ENCODE results near the gene PSTPIP1.

PSTPIP1 gene

DNA sequence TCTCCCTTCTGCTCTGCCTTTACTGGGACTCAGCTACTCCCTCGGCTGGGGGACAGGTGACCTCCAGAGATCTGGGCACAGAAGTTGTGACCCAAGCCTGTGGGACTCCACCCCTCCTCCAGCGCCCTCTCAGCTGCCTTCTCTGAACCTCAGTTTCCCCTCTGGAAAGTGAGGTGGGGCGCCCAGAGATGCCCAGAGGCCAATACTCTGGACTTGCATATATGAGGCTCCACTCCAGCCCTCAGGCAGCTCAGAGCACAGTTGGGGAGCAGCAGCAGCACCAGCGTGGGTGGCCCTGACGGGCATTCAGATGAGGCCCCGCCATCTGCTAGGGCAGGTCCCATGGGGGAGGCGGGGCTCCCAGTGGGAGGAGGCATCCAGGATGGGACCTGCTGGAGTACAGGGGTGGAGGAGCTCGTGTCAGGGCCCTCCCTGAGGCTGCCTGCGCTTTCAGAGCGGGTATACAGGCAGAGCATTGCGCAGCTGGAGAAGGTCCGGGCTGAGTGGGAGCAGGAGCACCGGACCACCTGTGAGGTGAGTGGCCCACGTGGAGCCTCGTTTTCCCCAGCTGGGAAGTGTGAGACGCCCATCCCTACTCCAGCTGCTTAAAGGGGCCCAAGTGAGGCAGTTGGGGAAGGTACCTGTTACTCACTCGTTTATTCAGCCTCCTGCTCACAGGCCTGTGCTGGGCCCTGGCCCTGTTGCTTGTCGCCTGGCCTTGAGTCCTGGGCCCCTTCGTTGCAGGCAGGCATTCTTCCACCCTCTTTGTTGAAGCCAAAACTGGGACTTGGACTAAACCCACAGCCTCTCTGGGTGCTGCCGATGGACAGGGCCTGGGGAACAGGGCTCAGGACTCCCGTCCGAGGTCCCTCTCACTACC lies 35.4 kb downstream of the PSTPIP1 start:
- DNase-seq (ENCODE audit: low read depth in 2 of 2) = no peak

DNA sequence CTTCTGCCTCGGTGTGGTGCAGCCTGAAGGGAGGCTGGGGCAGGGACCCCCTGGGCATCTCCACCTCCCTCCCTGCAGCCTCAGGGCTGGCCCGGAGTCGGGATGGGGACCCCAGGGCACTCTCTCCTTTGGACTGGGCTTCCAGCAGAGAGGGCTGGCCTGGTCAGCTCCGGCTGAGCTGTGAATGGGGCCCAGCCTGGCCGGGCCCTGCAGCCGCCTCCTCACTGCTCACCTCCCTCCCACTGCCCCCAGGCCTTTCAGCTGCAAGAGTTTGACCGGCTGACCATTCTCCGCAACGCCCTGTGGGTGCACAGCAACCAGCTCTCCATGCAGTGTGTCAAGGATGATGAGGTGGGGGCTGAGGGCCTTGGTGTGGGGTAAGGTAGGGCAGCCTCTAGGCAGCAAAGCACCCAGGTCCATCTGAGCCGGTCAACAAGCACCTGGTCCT lies 36.0 kb downstream of the PSTPIP1 start:
- no peak for DNase-seq (ENCODE audit: low read depth in 2 of 2)

DNA sequence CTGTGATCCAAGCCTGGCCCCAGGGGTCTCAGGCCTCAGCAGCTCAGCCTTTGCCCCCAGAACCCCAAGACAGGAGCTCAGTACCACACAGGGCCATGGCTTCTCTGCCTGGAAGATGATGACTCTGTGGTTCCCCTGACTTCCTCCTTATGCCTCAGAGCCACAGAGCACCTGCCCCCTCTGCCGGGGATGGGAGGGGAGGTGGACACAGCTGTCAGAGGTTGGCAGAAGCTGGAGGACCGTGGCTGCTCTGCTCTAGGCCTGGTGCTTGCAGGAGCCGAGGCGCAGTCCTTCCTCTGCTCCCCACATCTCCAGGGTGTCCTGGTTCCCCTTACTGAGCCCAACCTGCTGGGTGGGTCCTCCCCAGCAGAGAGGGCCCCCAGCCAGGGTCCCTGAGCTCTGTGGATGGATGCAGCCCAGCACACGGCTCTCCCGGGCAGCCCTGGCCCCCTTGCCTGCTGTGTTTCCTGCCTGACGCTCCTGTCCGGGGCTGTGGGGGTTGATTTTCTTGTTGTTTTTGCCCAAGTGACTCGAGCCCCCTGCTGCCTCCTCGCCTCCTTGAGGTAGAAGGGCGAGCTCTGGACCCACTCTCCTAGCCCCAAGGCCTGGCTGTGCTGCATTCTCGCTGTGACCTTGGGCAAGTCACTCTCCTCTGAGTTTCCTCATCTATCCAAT lies 36.6 kb downstream of the PSTPIP1 start:
- no peak for DNase-seq (ENCODE audit: low read depth in 2 of 2)

DNA sequence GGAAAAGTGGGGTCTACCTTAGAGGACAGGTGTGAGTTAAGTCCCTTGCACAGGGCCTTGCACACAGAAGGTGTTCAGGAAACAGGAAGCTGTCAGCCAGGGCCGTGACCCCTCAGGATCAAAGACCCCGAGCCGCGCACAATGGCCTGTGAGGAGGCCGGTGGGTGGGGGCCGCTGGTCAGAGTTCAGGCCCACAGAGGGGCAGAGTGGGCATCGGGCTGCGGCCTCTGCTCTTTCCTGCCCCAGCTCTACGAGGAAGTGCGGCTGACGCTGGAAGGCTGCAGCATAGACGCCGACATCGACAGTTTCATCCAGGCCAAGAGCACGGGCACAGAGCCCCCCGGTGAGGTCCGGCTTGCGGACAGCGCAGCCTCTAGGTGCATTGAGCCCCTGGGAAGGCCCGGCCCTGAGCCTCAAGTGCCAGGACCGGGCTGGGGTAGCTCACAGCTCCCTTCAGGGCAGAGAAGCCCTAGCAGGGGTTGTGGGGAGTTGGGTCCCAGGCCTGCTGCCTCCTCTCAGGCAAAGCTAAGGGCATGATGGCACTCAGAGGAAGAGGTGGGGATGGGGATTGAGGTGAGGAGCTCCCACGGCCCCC lies 37.2 kb downstream of the PSTPIP1 start:
- DNase-seq (ENCODE audit: low read depth in 2 of 2) = no peak

DNA sequence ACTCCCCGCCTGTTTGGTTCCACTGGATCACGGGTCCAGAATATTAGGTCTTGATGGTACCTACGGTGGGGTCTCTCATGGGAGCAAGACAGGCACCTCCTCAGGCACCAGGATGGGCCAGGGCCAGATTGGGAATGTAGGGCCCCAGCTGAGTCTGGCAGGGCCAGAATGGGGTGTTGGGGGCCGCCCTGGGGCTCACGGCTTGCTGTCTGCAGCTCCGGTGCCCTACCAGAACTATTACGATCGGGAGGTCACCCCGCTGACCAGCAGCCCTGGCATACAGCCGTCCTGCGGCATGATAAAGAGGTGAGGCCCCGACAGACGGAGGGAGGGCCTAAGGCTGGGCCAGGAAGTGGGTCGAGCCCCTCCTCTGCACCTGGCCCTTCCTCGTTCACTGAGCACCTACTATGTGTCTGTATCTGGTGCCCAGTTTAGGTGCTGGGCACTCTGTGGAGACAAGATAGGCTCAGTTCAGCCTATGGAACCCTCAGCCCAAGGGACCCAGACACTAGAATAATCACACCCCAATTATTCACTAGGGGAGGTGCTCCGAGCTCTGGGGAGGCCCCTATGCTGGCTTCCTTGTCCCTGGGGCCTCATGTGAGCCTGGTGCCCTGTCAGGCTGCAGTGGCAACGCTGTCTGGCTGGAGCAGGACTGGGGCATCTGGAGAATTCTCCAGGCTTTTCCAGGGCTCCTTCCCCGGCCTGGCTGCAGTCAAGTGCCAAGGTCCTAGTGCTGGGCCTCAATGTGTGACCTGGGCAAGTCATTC lies 37.9 kb downstream of the PSTPIP1 start:
- DNase-seq (ENCODE audit: low read depth in 2 of 2) = no peak

DNA sequence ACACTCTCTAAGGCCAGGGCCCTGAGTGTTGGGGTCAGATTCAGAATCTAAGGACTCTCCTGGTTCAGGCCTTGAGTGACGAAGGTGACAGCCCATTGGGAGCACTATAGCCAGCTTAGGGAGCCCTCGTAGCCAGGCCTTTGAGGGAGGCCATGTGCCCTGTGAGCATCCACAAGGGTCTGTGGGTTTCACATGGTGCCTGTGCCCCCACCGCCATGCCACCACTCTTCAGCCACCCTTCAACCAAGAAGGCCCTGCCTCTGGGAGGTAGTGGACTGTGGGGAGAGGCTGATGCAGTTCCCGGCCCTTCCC lies 38.4 kb downstream of the PSTPIP1 start:
- DNase-seq (ENCODE audit: low read depth in 2 of 2) = no peak

DNA sequence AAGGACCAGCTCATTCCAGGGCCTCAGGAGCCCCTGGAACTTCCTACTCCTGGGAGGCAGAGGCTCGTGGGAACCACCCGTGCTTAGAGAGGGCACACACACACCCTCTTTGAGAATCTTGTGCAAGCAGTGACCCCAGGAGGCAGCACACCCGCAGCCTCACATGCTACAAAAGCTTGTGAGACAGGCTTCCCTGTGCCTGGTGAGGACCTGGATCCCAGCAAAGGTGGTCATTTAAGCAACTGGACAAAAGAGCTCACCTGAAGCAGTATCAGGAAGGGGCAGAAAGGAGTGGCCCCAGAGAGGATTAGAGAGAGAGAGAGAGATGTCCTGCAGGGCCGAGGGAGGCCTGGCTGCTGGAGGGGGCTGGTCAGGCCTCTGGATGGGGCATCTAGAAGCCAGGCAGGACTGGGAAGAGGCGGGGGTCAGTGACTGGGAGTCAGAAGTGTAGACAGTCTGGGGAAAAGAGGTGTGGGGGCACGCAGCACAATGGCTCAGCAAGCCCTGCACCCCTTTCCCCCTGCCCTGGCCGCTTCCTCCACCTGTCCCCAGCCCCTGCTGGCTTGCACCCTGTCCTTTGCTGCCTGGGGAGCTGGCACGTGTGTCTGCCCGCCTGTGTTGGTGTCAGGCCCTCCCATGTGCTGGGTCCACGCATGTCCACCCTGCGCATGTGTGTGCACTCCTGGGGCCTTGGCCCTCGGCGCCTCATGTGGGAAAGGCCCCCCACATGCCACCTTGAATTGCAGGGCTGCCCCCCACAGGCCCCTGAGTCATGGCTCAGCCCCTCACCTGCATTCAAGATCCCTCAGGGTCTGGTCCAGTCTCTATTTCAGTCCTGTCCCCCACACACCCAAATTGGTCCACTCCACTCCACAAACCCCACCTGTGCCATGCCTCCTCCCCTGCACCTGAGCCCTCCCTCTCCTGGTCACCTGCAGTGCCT lies 39.1 kb downstream of the PSTPIP1 start:
- no peak for DNase-seq (ENCODE audit: low read depth in 2 of 2)

DNA sequence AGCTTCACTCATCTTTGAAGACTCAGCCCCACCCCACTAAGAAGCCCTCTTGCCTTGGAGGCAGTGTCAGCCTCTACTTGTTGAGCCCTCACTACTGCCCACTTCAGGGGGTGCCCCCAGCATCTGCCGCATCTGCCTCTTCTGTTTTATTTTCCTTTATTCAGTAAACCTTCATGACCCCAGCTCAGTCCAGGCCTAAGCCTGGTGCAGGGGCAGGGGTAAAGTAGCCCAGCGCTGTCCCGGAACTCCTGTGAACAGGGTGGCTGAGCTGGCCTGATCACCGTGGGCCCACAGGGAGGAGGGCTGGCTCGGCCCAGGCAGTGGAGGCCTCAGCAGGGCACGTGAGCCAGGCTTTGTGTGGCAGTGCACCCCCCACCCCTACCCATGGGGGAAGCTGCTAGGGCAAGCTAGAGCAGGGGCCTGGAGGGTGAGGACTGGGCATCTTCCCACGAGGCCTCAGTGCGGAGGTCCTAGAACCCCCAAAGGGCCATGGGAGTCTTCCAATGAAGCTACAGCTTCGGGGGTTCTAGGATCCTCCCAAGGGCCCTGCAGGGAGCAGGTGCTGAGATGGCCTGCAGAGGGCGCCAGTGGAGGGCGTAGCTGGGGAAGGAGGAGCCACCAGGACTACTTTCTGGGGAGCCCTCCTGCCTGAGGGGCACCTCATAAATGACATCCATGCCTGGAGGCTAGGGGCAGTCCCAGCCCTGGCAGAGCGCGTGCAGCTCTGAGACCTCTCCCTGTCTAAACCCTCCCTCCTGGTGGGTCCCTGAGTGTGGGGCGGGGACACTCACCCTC lies 40.0 kb downstream of the PSTPIP1 start:
- peak; percentile 38 to 41 for DNase-seq (ENCODE audit: low read depth in 2 of 2)

DNA sequence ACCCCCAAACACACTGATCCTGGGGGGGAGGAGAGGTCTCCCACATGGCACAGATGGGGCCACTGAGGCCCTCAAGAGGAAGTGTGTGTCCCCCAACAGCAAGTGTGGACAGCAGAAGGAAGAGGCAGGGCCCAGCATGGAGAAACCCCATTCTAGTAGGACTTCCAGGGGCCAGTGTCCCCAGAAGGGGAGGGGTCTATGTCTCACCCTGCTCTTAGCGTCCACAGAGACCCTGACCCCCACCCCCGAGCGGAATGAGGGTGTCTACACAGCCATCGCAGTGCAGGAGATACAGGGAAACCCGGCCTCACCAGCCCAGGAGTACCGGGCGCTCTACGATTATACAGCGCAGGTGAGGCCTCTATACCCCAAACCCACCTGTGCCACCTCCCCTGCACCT lies 40.7 kb downstream of the PSTPIP1 start:
- DNase-seq (ENCODE audit: low read depth in 2 of 2) = no peak

DNA sequence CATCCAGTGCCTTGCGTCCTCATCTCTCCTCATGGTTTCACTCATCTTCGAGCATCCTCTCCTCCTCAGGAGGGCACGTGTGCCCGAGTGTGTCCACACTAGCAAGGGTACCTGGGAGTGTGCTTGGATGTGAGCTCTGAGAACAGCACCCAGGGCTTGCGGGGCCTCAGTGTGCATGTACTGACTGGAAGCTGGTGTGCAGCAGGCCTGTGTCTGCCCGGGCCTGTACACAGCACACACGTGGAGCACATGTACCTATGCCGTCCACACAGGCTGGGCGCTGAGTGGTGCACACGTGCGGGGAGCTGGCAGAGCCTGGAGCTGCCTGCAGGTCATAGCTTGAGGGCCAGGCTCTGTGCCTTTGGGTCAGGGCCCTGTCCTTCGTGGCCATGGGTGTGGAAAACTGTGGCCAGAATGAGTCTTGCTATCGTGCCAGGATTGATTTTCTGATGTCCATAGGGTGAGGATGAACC lies 41.1 kb downstream of the PSTPIP1 start:
- no peak for DNase-seq (ENCODE audit: low read depth in 2 of 2)

DNA sequence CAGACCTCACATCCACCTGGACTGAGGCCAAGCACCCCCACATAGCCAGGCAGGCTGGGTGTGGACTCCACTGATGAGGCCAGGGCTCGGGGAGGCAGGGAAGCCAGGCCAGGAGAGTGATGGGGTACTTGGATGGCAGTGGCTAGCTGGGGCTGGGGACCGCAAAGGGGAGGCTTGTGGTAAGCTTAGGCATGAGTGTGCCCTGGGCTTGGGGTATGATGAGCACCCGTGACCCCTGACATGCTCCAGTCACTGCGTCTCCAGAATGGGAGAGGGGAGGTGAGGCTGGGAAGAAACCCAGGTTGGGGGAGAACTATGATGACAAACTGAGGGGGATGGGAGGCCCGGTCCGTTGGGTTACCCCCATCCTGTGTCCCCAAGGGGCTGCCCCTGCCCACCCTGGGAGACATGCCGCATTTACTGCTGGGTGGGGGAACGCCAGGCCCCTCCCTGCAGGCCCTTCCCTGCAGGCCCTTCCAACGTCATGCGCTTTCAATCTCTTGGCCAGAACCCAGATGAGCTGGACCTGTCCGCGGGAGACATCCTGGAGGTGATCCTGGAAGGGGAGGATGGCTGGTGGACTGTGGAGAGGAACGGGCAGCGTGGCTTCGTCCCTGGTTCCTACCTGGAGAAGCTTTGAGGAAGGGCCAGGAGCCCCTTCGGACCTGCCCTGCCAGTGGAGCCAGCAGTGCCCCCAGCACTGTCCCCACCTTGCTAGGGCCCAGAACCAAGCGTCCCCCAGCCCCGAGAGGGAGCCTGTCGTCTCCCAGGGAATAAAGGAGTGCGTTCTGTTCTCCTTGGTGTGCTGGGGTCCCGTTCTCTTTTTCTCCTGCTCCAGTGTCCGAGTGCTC lies 41.8 kb downstream of the PSTPIP1 start:
- no peak for DNase-seq (ENCODE audit: low read depth in 2 of 2)

DNA sequence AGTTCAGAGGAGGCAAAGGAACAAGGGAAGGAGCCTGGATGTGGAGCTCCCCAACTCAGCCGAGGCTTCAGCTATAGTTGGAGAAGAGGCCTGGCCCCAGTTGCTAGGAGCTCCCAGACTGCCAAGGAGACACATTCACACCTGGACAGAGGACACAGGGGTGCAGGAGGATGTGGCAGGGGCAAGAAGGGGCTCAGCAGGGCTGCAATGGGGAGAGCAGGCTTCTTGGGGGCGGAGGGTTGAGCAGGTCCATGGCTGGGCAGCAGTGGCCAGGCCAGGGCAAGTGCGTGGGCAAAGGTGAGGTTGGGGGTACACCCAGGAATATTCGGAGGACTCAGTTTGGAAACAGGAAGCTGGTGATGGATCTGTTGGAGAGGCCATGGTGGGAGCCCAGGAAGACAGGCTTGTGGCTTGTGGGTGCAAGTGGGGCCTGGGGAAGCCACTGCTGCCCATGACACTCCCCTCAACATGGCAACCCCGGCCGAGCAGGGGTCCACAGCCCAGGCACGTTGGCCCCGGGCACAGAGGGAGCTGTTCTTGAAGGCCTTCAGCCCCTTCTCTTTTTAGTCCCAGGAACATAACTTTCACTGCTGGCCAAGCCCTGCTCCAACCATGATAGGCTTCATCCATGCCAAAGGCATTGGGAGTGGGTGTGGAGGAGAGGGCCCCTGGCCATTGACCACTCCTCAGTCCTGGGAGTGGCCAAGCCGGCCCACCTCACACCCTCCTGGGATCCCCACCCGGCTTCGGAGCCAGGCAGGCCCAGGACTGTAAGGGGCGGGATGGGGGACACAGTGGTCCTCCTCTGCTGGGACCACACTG lies 42.7 kb downstream of the PSTPIP1 start:
- no peak for DNase-seq (ENCODE audit: low read depth in 2 of 2)

DNA sequence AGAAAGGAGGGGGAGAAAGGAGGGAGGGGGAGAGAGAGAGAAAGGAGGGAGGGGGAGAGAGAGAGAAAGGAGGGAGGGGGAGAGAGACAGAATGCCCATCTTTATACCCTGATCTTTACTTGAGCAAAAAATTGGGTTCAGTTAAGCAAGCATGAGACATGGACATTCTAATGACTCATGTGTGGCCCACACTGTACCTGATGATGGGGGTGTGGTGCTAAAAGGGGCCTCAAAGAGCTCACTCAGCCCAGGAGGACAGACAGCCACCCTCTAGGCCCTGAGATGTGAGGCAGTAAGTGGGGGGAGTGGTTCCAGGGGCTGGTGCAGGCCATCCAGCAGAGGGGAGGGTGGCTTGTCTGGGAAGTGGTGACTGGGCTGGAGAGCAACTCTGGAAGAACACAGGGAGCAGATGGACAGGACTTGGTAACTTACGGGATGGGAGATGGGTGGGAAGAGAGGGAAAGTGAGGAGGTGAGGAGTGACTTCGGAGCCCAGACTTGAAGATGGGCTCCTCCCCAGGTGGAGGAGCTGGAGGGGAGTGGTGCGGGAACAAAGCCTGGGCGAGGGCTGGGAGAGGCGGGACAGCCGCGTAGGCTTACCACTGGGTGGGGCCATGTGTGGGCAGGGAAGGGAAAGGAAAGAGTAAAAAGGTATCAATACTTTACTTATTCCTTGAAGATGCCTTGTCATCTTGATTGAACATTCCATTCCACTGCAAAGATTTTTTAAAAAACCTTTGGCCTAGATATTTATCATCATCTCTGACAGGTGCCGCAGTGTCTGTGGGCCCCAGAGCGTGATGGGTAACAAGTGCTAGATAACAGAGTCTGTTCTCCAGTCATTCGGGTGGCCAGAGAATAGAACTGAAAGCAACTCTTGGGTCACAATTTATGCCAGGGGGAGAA lies 43.6 kb downstream of the PSTPIP1 start:
- no peak for DNase-seq (ENCODE audit: low read depth in 2 of 2)

DNA sequence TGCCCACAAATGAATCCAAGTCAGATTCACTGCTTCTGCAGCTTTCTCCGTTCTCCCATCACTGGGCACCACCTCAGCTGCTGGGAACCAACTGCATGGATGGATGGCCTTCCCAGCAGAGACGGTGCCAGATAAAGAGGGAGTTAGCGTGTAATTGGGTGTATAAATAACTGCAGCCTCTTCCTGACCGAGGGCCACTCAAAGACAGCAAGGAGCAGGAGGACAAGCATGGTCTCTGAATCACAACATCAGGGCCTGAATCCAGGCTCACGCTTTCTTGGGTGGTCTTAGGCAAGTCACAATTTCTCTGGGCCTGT lies 44.2 kb downstream of the PSTPIP1 start:
- no peak for DNase-seq (ENCODE audit: low read depth in 2 of 2)

DNA sequence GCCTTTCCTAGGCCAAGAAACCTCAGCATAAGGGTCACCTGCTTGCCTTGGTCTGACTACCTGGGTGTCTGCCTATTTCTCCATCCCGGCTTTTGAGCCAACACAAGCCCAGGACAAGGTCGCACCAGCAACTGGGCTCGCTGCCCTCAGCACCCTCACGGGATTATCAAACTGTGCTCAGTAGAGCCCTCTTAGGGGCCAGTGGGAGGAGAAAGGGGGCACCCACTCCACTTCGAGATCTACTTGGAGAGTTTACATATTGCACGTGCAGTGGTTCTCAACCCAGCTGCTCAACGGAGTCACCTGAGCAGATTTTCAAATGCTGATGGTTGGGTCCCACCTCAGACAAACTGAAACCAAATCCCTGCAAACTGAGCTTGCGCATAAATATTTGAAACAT lies 44.9 kb downstream of the PSTPIP1 start:
- DNase-seq (ENCODE audit: low read depth in 2 of 2) = no peak

DNA sequence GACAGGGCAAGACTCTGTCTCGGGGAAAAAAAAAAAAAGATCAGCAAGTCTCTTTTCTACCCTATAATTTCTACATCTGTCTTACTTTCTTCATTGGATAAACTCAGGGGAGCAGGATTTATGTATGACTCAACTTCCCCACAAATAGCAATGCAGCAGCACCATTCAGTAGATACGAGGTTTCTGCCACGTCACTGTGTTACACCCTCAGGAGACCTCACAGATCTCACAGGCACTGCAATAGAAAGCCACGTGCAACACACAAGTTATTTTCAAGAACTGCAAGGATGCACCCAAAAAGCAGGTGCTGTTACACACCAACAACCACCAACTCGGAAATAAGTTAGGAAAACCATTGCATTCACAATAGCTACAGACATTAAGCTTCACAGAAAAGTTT lies 45.7 kb downstream of the PSTPIP1 start:
- no peak for DNase-seq (ENCODE audit: low read depth in 2 of 2)

DNA sequence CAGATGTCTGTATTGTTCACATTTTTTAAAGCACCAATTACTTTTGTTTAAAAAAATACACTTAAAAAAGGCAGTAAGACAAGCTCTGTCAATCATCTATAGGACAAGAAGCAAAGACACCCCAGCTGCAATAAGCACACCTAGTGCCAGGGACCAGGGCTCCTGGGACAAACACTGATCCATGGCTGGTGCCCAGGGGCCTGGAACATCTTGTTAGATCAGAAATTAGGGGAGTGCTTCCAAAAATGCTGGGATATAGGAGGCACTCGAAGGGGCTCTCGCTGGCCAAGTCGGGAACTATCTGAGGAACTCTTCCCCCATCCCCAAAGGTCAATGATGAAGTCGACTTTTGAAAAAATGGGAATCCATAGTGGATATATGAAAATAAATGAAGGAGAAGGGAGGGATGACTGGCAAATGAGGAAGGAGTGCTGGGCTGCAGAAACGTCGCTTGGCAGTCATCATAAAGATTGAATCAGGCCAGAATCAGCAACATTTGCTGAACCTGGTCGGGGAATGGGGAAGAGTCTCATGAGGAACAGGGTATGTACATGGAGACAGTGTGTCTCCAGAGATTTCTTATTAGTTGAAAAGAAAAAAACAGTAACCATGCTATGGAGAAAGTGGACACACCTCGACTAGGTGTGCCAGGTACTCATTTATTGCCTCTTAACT lies 47.5 kb downstream of the PSTPIP1 start:
- DNase-seq (ENCODE audit: low read depth in 2 of 2) = no peak

Data from activated CD4-positive, alpha-beta T cell treated with anti-CD3 and anti-CD28 coated beads for 24 hours (primary cell).